ENCODE measurements around the gene APAF1. TPM values are rescaled to one million over a fixed set of nuclear protein-coding genes. Genes with fewer than 3 reads are reported as not detected.

Gene APAF1
- total RNA-seq, 1 experiment from 2014 or later = 10.1 TPM

DNA sequence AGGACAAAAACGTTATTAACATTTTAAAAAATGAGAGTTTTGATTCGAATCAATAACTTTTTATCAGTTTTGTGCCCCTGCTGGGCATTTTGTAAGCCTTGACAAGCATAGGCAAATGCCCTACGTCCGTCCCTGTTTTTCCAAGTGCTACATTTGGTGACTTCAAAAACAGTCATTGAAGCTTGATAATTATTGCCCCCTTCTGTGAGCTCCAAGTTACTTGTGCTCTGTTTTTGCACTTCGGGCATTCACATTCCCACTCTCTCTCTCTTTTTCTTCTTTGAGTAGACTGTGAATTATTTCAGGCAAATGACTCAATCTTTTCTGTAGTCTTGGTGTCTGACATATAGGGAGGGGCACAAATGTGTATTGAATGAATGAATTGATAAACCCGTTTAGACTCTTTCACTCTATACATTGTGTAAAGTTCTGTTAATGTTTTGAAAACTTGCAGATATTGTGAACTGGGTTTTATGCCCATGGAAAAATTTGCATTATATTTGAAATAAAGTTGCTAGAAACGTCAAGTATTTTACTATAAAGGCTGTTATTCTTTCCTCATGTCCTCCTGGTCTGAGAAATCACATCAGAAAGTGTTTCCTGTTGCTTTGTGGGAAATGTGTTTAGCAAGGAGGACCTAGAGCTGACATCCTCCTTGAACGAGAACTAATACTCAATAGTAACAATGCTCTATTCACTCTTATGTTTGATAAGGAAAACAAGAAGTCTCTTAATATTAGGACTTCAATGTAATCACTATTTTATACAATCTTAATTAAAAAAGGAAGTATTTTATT lies 1.4 kb downstream of the APAF1 start:
- peak overlapping the region; percentile 88 for H3K4me3 ChIP-seq (ENCODE audit: low read length)
- H3K79me2 ChIP-seq (ENCODE audit: low read length) = peaks cover 44% of the 10 kb centered on the region
- intact Hi-C loops (cut with micrococcal nuclease) = loop anchor here (2.0 kb wide), 1 partner anchor 230 kb away; no protein-coding TSS in a partner anchor
- CTCF ChIA-PET = interaction anchor here (1.0 kb wide), 1 partner anchor 40 kb away, joined by 4 read pairs; no protein-coding TSS in a partner anchor
- no TSS peak for BruUV-seq (replicated peaks)
- H3K36me3 ChIP-seq (ENCODE audit: low read depth, low read length) = peaks cover 3% of the 10 kb centered on the region; the same call in 1 of the 2 replicates
- H3K4me2 ChIP-seq (ENCODE audit: low read length) = peak overlapping the region; percentile 81
- TF ChIP-seq, protein P1, sequence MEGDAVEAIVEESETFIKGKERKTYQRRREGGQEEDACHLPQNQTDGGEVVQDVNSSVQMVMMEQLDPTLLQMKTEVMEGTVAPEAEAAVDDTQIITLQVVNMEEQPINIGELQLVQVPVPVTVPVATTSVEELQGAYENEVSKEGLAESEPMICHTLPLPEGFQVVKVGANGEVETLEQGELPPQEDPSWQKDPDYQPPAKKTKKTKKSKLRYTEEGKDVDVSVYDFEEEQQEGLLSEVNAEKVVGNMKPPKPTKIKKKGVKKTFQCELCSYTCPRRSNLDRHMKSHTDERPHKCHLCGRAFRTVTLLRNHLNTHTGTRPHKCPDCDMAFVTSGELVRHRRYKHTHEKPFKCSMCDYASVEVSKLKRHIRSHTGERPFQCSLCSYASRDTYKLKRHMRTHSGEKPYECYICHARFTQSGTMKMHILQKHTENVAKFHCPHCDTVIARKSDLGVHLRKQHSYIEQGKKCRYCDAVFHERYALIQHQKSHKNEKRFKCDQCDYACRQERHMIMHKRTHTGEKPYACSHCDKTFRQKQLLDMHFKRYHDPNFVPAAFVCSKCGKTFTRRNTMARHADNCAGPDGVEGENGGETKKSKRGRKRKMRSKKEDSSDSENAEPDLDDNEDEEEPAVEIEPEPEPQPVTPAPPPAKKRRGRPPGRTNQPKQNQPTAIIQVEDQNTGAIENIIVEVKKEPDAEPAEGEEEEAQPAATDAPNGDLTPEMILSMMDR (conservative IDR thresholded peaks at IDR 0.05; ENCODE audit: low read depth, low read length) = peak; percentile 36
- TF ChIP-seq EZH2phosphoT487 (IDR thresholded peaks at IDR 0.05; ENCODE audit: borderline replicate concordance, low read length) (no peak), EZH2 (IDR thresholded peaks at IDR 0.05; ENCODE audit: low read length, unreplicated experiment) (no peak)
- peak overlapping the region; percentile 98 for H2AFZ ChIP-seq (ENCODE audit: low read length)
- no peak for ATAC-seq
- DNase-seq = peak; percentile 40
- H3K9me3 ChIP-seq (ENCODE audit: low read length) = no peaks in the 10 kb centered on the region
- H3K27me3 ChIP-seq (ENCODE audit: low read length) = no peaks in the 10 kb centered on the region
- H3K27ac ChIP-seq (ENCODE audit: low read length) = no peak overlapping the region
- H3K9ac ChIP-seq (ENCODE audit: low read length) = peak overlapping the region; percentile 68
- H3F3A ChIP-seq (ENCODE audit: low read length, unreplicated experiment) = no peaks in the 10 kb centered on the region
- H3K4me1 ChIP-seq (ENCODE audit: insufficient read depth, low read length) = peaks cover 6% of the 10 kb centered on the region
- POLR2A ChIA-PET (ENCODE audit: unreplicated experiment) = interaction anchor here (0.6 kb wide), 1 partner anchor 53 kb away, joined by 3 read pairs; no protein-coding TSS in a partner anchor
- H4K20me1 ChIP-seq (ENCODE audit: low read length) = no peaks in the 10 kb centered on the region
- no peaks in the 10 kb centered on the region for H3K9me2 ChIP-seq (replicated peaks; ENCODE audit: low read length)

DNA sequence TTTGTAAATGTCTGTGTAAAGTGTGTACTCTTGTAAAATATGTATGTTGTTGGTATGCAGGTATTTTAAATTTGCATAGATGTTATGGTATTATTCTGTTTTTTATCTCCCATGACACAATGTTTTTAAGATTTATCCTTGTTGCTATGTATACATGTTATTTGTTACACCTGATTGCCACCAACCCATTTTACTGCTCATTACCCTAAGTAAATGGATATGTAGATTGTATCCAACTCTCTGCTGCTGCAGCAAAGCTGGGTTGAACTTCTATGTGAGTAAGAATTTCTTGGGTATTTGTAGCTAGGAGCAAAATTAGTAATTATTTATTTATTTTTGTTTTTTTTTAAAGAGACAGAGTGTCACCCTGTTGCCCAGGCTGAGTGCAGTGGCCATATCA lies 6.2 kb downstream of the APAF1 start:
- Histone ChIP-seq H3K9ac (ENCODE audit: low read length) (no peak overlapping the region), H3K4me3 (ENCODE audit: low read length) (no peak overlapping the region), H4K20me1 (ENCODE audit: low read length) (no peaks in the 10 kb centered on the region), H3K27me3 (ENCODE audit: low read length) (no peaks in the 10 kb centered on the region), H3K27ac (ENCODE audit: low read length) (no peak overlapping the region), H3K9me2 (replicated peaks; ENCODE audit: low read length) (no peaks in the 10 kb centered on the region), H3K79me2 (ENCODE audit: low read length) (peaks cover 7% of the 10 kb centered on the region), H3F3A (ENCODE audit: low read length, unreplicated experiment) (no peaks in the 10 kb centered on the region), H3K4me1 (ENCODE audit: insufficient read depth, low read length) (peaks cover 5% of the 10 kb centered on the region), H3K4me2 (ENCODE audit: low read length) (no peak overlapping the region), H2AFZ (ENCODE audit: low read length) (no peak overlapping the region), H3K9me3 (ENCODE audit: low read length) (no peaks in the 10 kb centered on the region), H3K36me3 (ENCODE audit: low read depth, low read length) (peaks cover 3% of the 10 kb centered on the region; the same call in 1 of the 2 replicates)
- ChIA-PET POLR2A (ENCODE audit: unreplicated experiment) (interaction anchor here (0.6 kb wide), 2 partner anchors 58 to 59 kb away, joined by 3 to 4 read pairs; partner anchors contain the start of gene SLC25A3), CTCF (no interaction called here)
- TF ChIP-seq, protein P1 (conservative IDR thresholded peaks at IDR 0.05; ENCODE audit: low read depth, low read length) = no peak
- no peak for TF ChIP-seq EZH2phosphoT487 (IDR thresholded peaks at IDR 0.05; ENCODE audit: borderline replicate concordance, low read length)
- no peak for TF ChIP-seq EZH2 (IDR thresholded peaks at IDR 0.05; ENCODE audit: low read length, unreplicated experiment)
- BruUV-seq (replicated peaks) = no TSS peak
- DNase-seq (no peak), ATAC-seq (no peak)
- intact Hi-C loops (cut with micrococcal nuclease) = no loop called here
